ENCODE measurements around the gene AUNIP.

DNA sequence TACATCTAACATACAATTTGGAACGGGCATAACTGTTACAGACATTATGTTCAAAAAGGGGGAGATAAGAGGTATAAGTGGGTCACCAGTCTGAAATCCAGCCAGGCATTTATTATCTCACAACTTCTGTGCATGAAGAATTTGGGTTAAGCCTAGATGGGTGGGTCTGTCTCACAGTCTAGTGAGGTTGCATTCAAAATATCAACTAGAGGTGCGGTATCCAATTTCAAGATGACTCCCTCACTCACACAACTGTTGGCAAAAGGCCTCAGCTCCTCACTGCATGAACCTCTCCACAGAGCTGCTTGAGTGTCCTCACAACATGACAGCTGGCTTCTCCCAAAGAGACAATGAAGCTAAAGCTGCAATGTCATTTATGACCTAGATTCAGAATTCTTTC lies 4.7 kb downstream of the AUNIP start:
- TF ChIP-seq POLR2A (IDR thresholded peaks at IDR 0.05; ENCODE audit: low read length) = no peak
- TF ChIP-seq GATA1 (IDR thresholded peaks at IDR 0.05; ENCODE audit: low read depth, low read length) = no peak
